Stimulated activated CD8-positive, alpha-beta memory T cell treated with anti-CD3 and anti-CD28 coated beads, Interleukin-12 subunit alpha, Interleukin-12 subunit beta, amount 100 ng/mL, for 1 hour (primary cell): ENCODE measurements around the gene KCNC1.

Experiments
- DNase-seq: peaks from one replicate; pipeline ENCODE4 v3.0.0-alpha.2; 2020; ENCODE audit warnings: low read depth

KCNC1 gene

GRCh38 chr11:17734418-17734911 is at the start of gene KCNC1:
Gene KCNC1 (plus strand): TSS chr11:17734781. CDS start chr11:17736003, 1,222 bp downstream.
- DNase-seq = no peak

- no peak for DNase-seq
Observed at GRCh38 chr11:17686231-17686980, 48.2 kb upstream of the KCNC1 start.

DNA sequence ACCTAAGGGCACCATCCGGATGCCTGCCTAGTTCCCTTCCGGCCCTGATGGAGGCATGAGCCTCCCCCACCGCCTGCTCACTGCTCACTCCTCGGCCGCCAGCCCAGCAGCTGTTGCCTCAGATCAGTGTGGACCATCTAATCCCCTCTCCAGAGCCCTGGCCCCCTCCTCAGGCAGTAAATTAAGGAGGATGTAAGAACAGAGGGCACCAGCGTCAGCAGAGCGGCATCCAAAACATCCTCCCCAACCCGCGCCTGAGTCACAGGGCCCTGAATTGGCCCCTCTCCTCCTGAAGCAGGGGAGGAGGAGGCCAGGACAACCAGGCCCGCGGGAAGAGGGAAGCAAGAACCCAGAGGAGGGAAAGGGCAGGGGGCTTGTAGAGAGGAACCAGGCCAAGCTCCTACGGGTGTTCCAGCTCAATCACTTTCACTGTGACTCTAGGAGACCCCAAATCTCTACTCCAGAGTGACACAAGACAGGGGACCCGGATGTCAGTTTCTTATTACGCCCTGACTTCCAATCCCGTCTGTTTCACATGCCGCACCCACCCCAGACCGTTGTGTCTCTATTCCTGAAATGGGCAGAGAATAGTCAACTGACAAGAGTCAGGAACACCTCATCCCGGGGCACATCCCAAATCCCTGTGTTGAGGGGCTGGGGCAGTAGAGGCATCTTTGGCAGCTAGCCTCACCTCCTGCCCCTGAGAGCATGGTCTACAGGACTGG is 46.5 kb upstream of the KCNC1 start:
- DNase-seq = no peak

DNA sequence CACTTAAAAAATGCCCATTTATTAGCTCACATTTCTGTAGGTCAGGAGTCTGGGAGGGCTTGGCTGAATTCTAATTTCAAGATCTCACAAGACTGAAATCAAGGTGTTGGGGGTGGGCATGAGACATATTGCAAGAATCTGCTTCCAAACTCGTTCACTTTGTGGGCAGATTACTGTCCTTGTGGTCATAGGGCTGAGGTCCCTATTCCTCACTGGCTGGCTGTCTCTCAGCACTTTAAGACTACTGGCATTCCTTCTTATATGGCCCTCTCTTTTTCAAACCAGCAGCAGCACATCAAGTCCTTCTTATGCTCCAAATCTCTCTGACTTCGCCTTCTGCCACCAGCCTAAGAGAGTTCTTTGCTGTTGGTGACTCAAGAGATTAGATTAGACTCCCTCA is 43.0 kb upstream of the KCNC1 start:
- DNase-seq = no peak

GRCh38 chr11:17691976-17692375 is 42.6 kb upstream of the KCNC1 start:
- DNase-seq = no peak

- no peak for DNase-seq
Observed at GRCh38 chr11:17692931-17693330, 41.6 kb upstream of the KCNC1 start.

- DNase-seq = no peak
Observed at GRCh38 chr11:17693531-17693930, 41.0 kb upstream of the KCNC1 start.

- no peak for DNase-seq
Observed at GRCh38 chr11:17694494-17695110, 40.0 kb upstream of the KCNC1 start.

DNA sequence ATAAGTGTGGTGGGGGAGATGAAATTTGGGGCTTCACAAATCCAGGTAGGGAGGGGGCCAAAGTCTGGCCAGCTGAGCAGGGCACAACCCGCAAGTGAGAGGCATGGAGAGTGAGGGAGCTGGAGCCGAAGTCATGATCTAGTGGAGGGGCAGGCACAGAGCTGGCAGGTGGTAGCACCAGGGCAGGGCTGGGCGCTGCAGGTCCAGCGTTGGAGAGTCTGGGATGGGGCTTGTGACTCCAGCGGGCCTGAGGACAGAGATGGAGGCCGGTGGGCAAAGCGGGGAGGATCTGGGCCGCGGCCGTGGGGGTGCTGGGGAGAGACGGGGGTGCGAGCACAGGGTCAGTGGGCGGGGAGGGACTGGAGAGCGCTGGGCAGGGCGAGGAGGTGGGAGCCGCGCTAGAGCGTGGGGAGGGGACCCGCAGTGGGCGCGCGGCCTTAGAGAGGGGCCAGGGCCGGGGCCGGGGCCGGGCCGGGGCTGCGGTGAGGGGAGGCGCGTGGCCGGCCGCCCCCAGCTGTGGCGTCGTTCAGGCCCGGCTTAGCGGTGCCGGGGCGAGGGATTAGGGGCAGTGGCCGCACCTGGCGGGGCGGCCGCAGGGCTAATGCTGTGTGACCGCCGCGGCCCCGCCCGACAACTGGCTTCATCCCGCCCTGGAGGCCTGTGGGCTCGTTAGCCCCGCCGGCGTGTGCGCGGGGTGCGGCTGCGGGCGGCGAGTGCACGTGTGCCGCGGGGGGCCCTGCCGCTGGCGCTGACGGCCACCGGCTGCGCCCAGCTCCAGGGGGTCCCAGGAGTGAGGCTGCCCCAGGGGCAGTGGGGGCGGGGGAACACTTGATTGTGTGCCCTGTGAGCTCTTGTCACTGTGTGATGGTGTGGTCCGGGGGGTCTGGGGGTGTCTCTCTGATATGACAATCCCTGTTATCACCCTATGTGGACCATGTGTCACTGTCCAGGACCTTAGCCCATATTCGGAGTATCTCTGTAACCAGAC is 38.8 kb upstream of the KCNC1 start:
- no peak for DNase-seq

DNA sequence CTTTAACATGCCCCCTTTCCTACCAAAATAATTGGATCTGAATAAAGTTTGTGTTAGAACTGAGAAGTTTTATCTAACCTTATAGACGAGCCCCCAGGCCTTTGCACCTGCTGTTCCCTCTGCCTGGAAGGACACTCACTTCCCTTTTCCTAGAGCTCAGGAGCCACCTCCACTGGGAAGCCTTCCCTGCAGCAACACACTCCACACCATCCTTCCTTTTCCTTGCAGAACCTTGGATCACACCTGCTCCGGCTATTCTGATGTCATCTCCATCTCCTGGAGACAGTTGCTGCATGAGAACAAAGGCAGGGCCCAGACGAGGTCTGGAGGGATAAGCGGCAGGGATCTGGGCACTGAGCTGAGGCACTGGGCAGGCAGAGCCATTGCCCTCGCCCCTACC is 37.8 kb upstream of the KCNC1 start:
- no peak for DNase-seq

DNA sequence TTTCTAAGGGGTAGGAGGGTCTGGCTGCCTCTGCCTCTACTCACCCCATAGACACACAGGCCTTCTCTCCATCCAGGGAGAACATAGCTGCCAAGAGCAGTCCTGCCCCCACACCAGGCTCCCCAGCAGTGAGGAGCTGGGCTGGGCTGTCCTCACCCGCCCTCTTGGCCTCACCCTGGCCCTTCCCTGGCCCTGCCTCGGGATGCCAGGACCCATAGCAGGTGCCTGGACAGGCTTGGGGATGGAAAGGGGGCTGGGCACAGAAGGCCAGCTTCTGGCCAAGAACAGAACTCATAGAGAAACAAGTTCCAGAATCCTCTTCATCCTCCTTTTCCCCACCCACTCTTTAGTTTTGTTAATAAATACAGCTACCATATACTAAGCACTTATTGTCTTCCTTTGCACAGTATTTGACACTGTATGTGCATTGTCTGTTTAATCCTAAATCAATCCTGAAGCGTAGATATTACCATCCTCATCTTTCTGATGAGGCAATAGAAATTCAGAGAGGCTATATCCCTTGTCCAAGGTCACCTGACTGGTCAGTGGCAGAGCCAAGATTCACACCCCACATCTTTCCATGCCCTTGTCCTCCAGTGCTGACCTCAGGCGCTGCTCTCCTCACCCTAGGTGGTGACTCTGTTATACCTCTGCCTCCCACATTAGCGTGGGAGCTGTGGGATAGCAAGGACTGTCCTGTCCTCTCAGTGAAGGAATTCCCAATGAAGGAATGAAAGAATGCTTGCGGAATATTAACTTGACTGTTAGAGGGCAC is 37.2 kb upstream of the KCNC1 start:
- DNase-seq = no peak

DNA sequence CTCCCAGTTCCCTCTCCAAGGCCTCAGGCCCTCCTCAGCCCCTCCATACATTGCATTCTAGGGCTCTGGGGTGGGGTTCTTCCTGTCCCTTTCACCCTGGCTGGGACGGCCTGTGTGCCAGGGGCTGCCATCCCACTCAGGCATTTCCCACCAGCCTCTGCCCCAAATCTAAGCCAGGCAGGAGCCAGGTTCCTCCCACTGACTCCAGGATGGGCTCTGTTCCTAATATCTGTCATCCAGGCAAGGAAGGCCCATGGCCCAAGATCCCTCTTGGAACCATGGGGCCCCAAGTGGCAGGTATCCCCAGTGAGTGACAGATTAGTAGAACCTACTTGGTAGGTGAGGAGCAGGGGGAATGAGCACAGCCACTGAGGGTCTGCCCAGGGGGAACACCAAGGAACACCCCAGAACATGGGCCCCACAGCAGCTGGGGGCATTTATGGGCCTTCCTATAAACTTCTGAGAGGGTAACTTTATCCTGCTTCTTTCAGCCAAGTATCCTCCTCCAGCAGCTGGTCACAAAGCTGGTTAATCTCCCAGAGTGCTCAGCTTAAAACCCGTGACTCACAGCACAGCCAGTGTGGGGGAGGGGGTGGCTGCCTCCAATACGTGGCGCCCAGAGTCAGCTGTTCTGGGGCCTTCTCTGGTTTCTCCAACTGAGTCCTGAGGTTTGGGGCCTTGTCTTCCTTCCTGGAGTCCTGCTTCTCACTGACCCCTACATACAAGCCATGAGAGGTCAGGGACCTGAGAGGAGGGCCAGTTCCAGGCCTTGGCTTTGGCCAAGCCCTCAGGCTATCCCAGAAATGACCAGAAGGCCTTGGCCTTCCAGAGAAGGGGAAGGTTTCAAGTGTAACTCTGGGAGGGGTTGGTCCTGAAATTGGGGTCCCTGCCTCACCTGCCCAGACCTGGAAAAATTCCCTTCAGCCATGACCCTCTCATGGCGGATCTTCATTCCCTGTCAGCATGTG is 35.1 kb upstream of the KCNC1 start:
- no peak for DNase-seq

- DNase-seq = no peak
Observed at GRCh38 chr11:17700991-17701390, 33.6 kb upstream of the KCNC1 start.

DNA sequence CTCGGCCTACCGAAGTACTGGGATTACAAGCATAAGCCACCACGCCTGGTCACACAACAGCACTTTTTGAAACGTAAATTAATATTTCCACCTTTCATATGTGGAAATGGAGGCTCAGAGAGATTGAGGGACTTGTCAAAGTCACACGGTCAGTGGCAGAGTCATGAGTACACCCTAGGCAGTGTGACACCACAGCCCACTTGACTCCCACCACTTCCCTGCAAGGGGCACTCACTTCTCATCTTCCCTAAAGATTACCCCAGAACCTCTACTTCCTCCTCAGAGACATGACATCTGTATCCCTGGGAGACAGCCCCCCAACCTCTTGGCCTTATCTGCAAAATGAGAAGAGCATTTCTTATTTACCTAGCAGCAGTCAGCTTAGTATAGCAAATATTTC is 31.7 kb upstream of the KCNC1 start:
- DNase-seq = no peak

DNA sequence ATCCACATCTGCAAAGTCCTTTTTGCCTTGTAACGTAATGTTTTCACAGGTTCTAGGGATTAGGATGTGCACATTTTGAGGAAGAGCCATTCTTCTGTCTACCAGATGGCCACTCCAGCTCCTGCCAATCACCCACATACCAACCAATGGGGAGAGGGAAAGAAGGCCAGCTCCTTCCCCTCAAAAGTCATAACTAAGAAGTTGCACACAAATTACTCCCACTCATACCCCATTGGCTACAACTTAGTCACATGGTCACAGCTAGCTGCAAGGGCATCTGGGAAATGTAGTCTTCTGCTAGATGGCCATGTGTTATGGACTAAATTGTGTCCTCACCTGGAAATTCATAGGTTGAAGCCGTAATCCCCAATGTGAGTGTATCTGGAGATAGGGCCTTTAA is 30.6 kb upstream of the KCNC1 start:
- no peak for DNase-seq

DNA sequence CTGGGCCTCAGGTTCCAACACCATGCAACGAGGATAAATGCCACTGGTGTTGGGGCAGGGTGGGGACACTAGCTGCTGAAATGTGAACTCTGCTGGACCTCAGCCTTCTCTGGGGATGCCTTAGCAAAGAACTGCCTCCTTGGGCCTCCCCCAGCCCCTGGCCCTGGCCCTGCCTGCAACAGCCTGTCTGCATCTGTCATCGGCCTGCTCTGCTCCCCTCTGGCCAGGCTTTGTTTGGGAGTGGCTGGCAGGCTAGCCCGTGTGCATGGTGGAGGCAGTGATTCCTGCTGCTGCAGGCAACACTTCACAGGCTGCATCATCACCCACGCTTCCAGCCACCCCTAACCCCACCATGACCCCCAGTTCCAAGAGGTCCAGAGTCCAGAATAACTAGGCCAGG is 26.8 kb upstream of the KCNC1 start:
- DNase-seq = no peak

DNA sequence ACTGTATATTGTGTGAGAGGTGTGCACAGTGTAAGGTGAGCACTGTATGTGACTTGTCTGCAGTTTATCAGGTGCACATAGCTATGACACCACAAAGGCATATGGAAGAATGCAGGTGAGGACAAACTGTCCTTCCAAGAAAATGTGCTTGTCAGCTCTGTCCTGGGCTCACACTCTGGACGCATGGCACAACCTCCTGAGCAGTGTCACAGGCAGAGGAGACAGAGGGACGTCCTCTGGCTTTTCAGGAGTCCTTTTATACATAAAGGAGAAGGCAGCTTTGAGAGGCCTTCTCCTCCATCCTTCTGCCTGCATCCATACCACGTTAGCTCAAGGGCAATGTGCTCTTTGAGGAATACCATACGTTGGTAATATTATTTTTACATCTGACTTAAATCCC is 22.7 kb upstream of the KCNC1 start:
- no peak for DNase-seq

DNA sequence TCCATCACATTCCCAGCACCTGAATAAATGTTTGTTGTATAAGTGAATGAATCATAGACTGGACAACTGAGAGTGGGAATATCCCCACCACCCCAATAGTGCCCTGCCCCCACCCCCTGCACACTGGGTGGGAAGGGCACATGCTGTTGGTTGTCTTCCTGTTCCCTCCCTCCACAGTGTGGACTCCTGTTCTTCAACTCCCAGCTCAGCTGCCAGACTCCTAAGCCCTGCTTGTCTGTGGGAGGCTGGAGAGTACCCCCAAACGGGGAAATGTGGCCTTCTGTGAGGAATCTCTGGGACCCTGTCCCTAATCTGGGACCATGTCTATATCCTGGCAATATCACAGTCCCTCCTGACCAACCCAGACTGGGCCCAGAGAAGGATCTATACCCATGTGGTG is 20.7 kb upstream of the KCNC1 start:
- no peak for DNase-seq

GRCh38 chr11:17714356-17714854 is 20.2 kb upstream of the KCNC1 start:
- DNase-seq = no peak

GRCh38 chr11:17714870-17715269 is 19.7 kb upstream of the KCNC1 start:
- DNase-seq = no peak
